Gastrocnemius medialis (tissue), 4 donors: Measurements from ENCODE around the gene SHH. TPM values are rescaled to one million over a fixed set of nuclear protein-coding genes. Genes with fewer than 3 reads are reported as not detected.

Experiments used
- ATAC-seq, 2 donors: fragments of 150-250 bp; one replicate each; pipeline ENCODE4 v1.9.1; 2016
- DNase-seq, 2 donors: peaks; one replicate each; pipeline ENCODE4 v3.0.0-alpha.2; 2019
- H3K27ac ChIP-seq, 4 donors: fragments of 200-600 bp; sonication (generic); 1 replicate in 1 of 4; 2 replicates in 3 of 4; pipeline ENCODE4 v1.5.1; 2016 to 2018; ENCODE audit warnings: mild to moderate bottlenecking in 2 of 4, moderate library complexity in 1 of 4
- H3K27me3 ChIP-seq, 3 donors: fragments of 200-600 bp; sonication (generic) in 2 of 3; 1 replicate in 1 of 3; 2 replicates in 2 of 3; pipeline versions ENCODE4 v1.5.1 to v1.6.0; 2016 to 2019; ENCODE audit warnings: mild to moderate bottlenecking in 1 of 3, moderate library complexity in 1 of 3
- H3K36me3 ChIP-seq, 2 donors: fragments of 200-600 bp; sonication (generic) in 1 of 2; one replicate each; pipeline ENCODE4 v1.5.1; 2017 to 2018
- H3K4me1 ChIP-seq, 2 donors: fragments of 200-600 bp; sonication (generic) in 1 of 2; one replicate each; pipeline ENCODE4 v1.5.1; 2016 to 2017; ENCODE audit warnings: mild to moderate bottlenecking in 2 of 2
- H3K4me3 ChIP-seq, 4 donors: fragments of 200-600 bp; sonication (generic) in 3 of 4; 1 replicate in 1 of 4; 2 replicates in 3 of 4; pipeline ENCODE4 v1.5.1; 2016 to 2019; ENCODE audit warnings: mild to moderate bottlenecking in 2 of 4
- H3K9me3 ChIP-seq, 3 donors: fragments of 200-600 bp; sonication (generic) in 2 of 3; 1 replicate in 1 of 3; 2 replicates in 2 of 3; pipeline ENCODE4 v1.5.1; 2016 to 2019
- POLR2A ChIP-seq, 2 donors: fragments of 450-650 bp; IDR thresholded peaks; one replicate each; pipeline ENCODE4 v1.6.1; 2017; ENCODE audit warnings: antibody characterized with exemption in 2 of 2, mild to moderate bottlenecking in 2 of 2, moderate library complexity in 2 of 2
- in situ Hi-C, 4 donors: fragments of 200-750 bp; cut with MboI; loops; one replicate each; pipeline versions ENCODE4 v1.15.0 to v1.8.0; 2017; ENCODE audit warnings: low sequenced_read_pairs in 4 of 4
- intact Hi-C: fragments of 100-400 bp; cut with DNase I; formaldehyde crosslinking; loops from one replicate; pipeline ENCODE4 v1.15.1; 2023; ENCODE audit warnings: low total_unique reads
- total RNA-seq, 4 donors: library from RNA; depleted of rRNA; stranded (reverse); fragments of >200 nt; gene quantifications; one replicate each; pipeline versions ENCODE4 v1.1.0 to v1.2.3, GENCODE V29; 2016
- TF ChIP-seq, protein P1 (sequence below), 5 experiments: fragments of 450-650 bp in 3 of 5; fragments of 200-600 bp in 2 of 5; sonication (generic) in 2 of 5; IDR thresholded peaks in 4 of 5; conservative IDR thresholded peaks in 1 of 5; 1 replicate in 4 of 5; 2 replicates in 1 of 5; pipeline ENCODE4 v1.5.1; 2016 to 2019; ENCODE audit warnings: antibody characterized with exemption in 5 of 5, mild to moderate bottlenecking in 3 of 5, moderate library complexity in 3 of 5

SHH gene
- total RNA-seq, 4 donors from 2014 or later, result not detected

DNA sequence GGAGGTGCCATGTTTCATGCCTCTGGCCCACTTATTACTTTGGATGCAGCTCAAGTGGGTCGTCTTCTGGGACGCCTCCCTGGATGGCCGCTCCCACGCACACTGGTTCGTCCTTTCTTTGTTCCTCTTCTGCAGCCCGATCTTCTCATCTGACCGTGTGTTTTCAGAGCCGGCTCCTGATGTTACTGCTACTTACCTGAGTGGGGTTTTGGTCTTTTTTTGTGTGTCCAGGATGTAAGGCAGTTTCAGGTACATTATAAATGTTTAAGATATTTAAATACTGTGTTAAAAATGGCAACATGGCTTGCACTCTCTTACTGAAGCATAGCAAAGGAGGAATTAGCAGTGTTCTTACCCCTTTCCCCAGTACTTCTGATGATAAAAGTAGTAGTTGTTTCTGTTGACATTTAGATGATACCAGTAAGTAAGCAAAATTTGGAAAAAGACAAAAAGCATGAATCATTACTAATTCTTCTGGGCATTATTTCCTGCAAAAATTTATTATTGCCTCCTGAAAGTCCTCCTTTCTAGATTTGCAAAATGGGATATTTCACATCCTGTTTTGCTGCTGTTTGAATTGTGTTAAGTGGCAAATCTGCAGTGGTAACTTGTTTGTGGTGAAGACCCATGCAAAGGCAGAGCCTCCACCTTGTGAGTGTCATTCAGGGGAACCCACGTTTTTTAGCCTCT is 59.4 kb downstream of the SHH start:
- TF ChIP-seq, protein P1, sequence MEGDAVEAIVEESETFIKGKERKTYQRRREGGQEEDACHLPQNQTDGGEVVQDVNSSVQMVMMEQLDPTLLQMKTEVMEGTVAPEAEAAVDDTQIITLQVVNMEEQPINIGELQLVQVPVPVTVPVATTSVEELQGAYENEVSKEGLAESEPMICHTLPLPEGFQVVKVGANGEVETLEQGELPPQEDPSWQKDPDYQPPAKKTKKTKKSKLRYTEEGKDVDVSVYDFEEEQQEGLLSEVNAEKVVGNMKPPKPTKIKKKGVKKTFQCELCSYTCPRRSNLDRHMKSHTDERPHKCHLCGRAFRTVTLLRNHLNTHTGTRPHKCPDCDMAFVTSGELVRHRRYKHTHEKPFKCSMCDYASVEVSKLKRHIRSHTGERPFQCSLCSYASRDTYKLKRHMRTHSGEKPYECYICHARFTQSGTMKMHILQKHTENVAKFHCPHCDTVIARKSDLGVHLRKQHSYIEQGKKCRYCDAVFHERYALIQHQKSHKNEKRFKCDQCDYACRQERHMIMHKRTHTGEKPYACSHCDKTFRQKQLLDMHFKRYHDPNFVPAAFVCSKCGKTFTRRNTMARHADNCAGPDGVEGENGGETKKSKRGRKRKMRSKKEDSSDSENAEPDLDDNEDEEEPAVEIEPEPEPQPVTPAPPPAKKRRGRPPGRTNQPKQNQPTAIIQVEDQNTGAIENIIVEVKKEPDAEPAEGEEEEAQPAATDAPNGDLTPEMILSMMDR (IDR thresholded peaks at IDR 0.05 in 4 of 5, conservative IDR thresholded peaks at IDR 0.05 in 1 of 5), result no peak
- no peak for TF ChIP-seq POLR2A (IDR thresholded peaks at IDR 0.05)
- ATAC-seq (no peak), DNase-seq (no peak)
- Histone ChIP-seq H3K27me3 (no peaks in the 10 kb centered on the region), H3K4me1 (peaks cover 59 to 64% of the 10 kb centered on the region in 2 donors), H3K27ac (no peak overlapping the region), H3K9me3 (no peaks in the 10 kb centered on the region), H3K36me3 (no peaks in the 10 kb centered on the region), H3K4me3 (no peak overlapping the region)
- intact Hi-C loops, result no loop called here
- in situ Hi-C loops, result loop anchor here in 2 of 4 donors (10.0 to 25.0 kb wide), 2 partner anchors 148 to 816 kb away; no protein-coding TSS in a partner anchor

DNA sequence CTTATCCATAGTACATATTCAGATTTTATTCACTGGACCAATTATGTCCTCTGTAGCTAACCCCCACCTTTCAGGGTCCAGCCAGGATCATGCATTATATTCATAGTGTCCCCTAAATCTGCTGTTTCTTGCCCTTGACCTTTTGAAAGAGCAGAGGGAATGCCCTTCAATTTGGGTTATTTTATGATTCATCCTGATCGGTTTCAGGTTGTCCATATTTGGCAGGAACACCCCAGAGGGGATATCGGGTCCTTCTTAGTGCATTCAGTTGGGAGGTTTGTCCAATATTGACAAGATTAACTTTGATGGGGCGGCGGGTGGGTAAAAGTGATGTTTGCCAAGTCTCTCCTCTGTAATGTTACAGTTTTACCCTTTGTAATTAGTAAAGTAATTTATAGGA is 60.9 kb downstream of the SHH start:
- in situ Hi-C loops (loop anchor here in 2 of 4 donors (10.0 to 25.0 kb wide), 2 partner anchors 147 to 814 kb away; no protein-coding TSS in a partner anchor), intact Hi-C loops (no loop called here)
- no peaks in the 10 kb centered on the region for H3K36me3 ChIP-seq
- H3K9me3 ChIP-seq, result no peaks in the 10 kb centered on the region
- TF ChIP-seq POLR2A (IDR thresholded peaks at IDR 0.05), result no peak
- TF ChIP-seq, protein P1 (IDR thresholded peaks at IDR 0.05 in 4 of 5, conservative IDR thresholded peaks at IDR 0.05 in 1 of 5), result no peak
- H3K4me1 ChIP-seq, result peaks cover 65 to 68% of the 10 kb centered on the region in 2 donors
- H3K27ac ChIP-seq, result no peak overlapping the region
- H3K27me3 ChIP-seq, result no peaks in the 10 kb centered on the region
- DNase-seq, result no peak
- ATAC-seq, result no peak
- H3K4me3 ChIP-seq, result no peak overlapping the region

DNA sequence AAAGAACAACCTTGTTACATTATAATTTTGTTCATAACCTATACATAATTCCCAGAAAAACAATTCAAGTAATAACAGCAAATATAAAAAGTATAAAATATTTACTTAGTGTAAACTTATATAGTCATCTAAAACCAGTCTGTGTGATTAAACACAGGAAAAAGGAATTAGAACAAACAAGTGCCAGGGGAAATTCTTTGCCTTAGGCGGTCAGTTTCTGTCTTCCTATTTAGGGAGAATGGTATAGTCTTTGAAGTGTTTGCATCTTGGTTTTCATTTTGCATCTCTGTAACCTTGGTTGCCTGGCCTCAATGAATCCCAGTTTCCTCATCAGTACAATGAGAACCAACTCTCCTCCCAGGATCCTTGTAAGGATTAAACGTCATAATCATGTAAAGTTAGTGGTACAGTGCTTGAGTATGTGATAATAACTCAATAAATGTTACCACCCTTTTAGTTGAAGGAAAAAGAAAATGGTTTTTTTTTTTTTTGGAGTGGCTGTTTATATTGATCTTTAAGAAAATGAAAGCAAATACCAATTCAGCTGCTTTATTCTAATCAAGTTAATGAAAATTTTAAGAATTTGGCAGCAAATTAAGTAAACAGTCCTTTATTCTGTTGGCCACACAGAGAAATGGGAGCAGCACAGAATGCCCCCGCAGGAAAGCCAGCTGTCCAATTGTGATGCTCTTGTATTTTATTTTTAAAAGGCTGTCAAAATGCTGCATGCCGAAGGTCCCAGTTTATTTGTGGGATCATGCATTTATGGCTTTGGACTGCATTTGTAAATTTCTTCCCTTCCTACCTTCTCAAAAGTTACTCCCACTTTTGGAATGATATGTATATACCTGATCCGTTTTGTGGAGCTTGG is 61.8 kb downstream of the SHH start:
- Histone ChIP-seq H3K27ac (no peak overlapping the region), H3K9me3 (no peaks in the 10 kb centered on the region), H3K4me3 (no peak overlapping the region), H3K36me3 (peaks cover 0 to 5% of the 10 kb centered on the region in 2 donors), H3K4me1 (peaks cover 62 to 65% of the 10 kb centered on the region in 2 donors), H3K27me3 (no peaks in the 10 kb centered on the region)
- intact Hi-C loops (no loop called here), in situ Hi-C loops (loop anchor here in 2 of 4 donors (10.0 to 25.0 kb wide), 2 partner anchors 146 to 813 kb away; no protein-coding TSS in a partner anchor)
- no peak for TF ChIP-seq POLR2A (IDR thresholded peaks at IDR 0.05)
- TF ChIP-seq, protein P1 (IDR thresholded peaks at IDR 0.05 in 4 of 5, conservative IDR thresholded peaks at IDR 0.05 in 1 of 5), result no peak
- DNase-seq (no peak), ATAC-seq (no peak)

Other genes starting within 250 kb of the SHH start
- 10 to 100 TPM; 16.6 to 30.0 (median 28.1) TPM for gene RBM33, start 167.8 kb downstream of the SHH start, total RNA-seq